ENCODE results near the gene CLP1. TPM values are rescaled to one million over a fixed set of nuclear protein-coding genes. Genes with fewer than 3 reads are reported as not detected.

The CLP1 gene
- total and polyA plus RNA-seq, 3 donors from 2014 or later = 14.4 to 19.8 (median 15.5) TPM

DNA sequence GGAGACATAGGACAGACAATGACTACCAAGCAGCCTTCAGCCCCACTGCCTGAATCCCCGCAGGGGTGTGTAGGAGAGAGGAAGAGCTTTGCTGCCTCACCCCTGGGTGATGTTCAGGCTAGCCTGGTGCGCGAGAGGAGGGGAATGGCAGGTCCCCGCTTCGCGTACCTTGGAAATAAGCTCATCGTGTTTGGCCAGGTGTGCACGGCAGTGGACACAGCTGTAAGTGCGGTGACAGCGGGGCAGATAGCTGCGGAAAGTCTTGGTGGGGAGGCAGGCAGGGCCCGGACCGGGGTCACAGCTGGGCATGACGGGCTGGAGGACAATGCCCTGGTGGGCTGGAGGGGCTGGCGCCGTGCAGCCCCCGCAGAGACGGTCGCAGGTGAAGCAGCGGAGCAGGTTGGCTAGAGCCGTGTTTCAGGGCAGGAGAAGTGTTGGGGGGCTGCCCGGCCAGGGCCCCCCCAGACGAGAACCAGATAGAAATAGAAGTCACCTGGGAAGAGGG lies 10.7 kb upstream of the CLP1 start:
- 36 to 59% methylated on average over 14 to 23 of the region's 23 CpGs for WGBS, 2 donors
- no peak for TF ChIP-seq POLR2A (IDR thresholded peaks at IDR 0.05)
- TF ChIP-seq, protein P1, sequence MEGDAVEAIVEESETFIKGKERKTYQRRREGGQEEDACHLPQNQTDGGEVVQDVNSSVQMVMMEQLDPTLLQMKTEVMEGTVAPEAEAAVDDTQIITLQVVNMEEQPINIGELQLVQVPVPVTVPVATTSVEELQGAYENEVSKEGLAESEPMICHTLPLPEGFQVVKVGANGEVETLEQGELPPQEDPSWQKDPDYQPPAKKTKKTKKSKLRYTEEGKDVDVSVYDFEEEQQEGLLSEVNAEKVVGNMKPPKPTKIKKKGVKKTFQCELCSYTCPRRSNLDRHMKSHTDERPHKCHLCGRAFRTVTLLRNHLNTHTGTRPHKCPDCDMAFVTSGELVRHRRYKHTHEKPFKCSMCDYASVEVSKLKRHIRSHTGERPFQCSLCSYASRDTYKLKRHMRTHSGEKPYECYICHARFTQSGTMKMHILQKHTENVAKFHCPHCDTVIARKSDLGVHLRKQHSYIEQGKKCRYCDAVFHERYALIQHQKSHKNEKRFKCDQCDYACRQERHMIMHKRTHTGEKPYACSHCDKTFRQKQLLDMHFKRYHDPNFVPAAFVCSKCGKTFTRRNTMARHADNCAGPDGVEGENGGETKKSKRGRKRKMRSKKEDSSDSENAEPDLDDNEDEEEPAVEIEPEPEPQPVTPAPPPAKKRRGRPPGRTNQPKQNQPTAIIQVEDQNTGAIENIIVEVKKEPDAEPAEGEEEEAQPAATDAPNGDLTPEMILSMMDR (IDR thresholded peaks at IDR 0.05) = no peak
- no peaks in the 10 kb centered on the region for H3K9me3 ChIP-seq
- no peaks in the 10 kb centered on the region for H3K36me3 ChIP-seq (ENCODE audit: low read depth, missing control alignments)
- no peak for DNase-seq
- H3K4me3 ChIP-seq = no peak overlapping the region
- intact Hi-C loops (cut with DNase I; ENCODE audit: low total_unique reads) = no loop called here
- no peak overlapping the region for H3K27ac ChIP-seq
- peaks cover 43% of the 10 kb centered on the region for H3K4me1 ChIP-seq
- H3K27me3 ChIP-seq = no peaks in the 10 kb centered on the region

GRCh38 chr11:57647372-57647771 lies 10.2 kb upstream of the CLP1 start:
- H3K36me3 ChIP-seq (ENCODE audit: low read depth, missing control alignments) = no peaks in the 10 kb centered on the region
- intact Hi-C loops (cut with DNase I; ENCODE audit: low total_unique reads) = no loop called here
- H3K9me3 ChIP-seq = no peaks in the 10 kb centered on the region
- peaks cover 43% of the 10 kb centered on the region for H3K4me1 ChIP-seq
- H3K27me3 ChIP-seq = no peaks in the 10 kb centered on the region
- DNase-seq = no peak
- no peak overlapping the region for H3K27ac ChIP-seq
- H3K4me3 ChIP-seq = no peak overlapping the region
- TF ChIP-seq POLR2A (IDR thresholded peaks at IDR 0.05) = no peak
- TF ChIP-seq, protein P1 (IDR thresholded peaks at IDR 0.05) = no peak
- 24 to 39% methylated on average over 9 to 10 of the region's 10 CpGs for WGBS, 2 donors

DNA sequence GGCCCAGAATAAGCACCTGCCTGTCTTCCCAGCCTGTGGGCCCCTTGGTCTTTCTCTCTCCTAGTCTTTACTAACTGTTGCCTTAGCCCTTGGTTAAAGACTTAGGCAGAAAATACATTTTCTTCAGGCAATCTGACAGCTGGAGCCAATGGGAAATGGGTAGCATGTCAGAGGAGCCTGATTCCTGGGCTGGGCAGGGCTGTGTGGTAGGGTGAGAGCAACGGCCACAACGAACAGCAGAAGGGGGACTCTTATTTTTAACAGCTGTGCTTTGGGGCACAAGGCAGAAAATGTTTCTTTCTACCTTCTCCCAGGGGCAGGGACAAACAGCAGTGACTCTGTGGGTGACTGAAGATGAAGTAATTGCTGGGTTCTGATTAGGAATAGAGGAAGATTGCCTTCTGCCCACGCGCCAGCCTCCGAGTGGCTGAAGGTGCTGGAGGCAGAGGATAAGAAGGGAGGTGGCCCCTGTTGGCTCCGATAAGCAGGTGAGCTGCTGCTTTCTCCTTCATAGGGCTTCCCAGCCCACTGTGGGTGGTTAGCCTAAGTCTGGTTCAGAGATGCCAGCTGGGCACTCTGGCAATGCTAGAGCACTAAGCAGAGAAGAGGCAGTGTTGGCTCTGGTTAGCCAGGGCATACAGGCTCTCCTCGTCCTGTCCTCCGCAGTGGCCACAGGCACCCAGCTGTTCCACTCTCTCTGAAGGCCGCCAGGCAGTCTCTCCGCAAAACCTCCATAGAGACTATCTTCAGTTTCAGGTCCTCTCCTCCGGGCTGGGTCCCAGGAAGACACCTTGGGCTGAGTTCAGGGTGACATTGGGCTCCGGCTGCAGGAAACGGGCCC lies 9.4 kb upstream of the CLP1 start:
- Histone ChIP-seq H3K36me3 (ENCODE audit: low read depth, missing control alignments) (no peaks in the 10 kb centered on the region), H3K9me3 (no peaks in the 10 kb centered on the region), H3K4me1 (peaks cover 43% of the 10 kb centered on the region), H3K27me3 (no peaks in the 10 kb centered on the region), H3K27ac (no peak overlapping the region), H3K4me3 (no peak overlapping the region)
- intact Hi-C loops (cut with DNase I; ENCODE audit: low total_unique reads) = no loop called here
- WGBS, 2 donors = 19 to 32% methylated on average over 6 to 13 of the region's 13 CpGs
- no peak for DNase-seq
- TF ChIP-seq, protein P1 (IDR thresholded peaks at IDR 0.05) = no peak
- no peak for TF ChIP-seq POLR2A (IDR thresholded peaks at IDR 0.05)

- 1 to 2% methylated on average over 19 to 23 of the region's 23 CpGs for WGBS, 2 donors
- H3K9me3 ChIP-seq = no peaks in the 10 kb centered on the region
- peaks cover 43% of the 10 kb centered on the region for H3K4me1 ChIP-seq
- peak overlapping the region; percentile 31 to 38 for H3K4me3 ChIP-seq
- intact Hi-C loops (cut with DNase I; ENCODE audit: low total_unique reads) = no loop called here
- TF ChIP-seq POLR2A (IDR thresholded peaks at IDR 0.05) = no peak
- TF ChIP-seq, protein P1 (IDR thresholded peaks at IDR 0.05) = no peak
- H3K36me3 ChIP-seq (ENCODE audit: low read depth, missing control alignments) = no peaks in the 10 kb centered on the region
- H3K27me3 ChIP-seq = no peaks in the 10 kb centered on the region
- no peak overlapping the region for H3K27ac ChIP-seq
- DNase-seq = no peak
Measured at GRCh38 chr11:57648801-57649735, 8.5 kb upstream of the CLP1 start.

Measured in testis (tissue), 3 donors.